HFFc6 (cell line): ENCODE measurements around the gene ATF6. TPM values are rescaled to one million over a fixed set of nuclear protein-coding genes. Genes with fewer than 3 reads are reported as not detected.

Experiments used
- DNase-seq: peaks from one replicate; pipeline ENCODE4 v3.0.0-alpha.2; 2018
- H3K27ac Mint-ChIP-seq: 2 replicates; pipeline ENCODE4 v1.8.0; 2020; ENCODE audit warnings: mild to moderate bottlenecking, mixed read lengths
- H3K27me3 Mint-ChIP-seq: 2 replicates; pipeline ENCODE4 v1.8.0; 2021; ENCODE audit warnings: mild to moderate bottlenecking, moderate library complexity, mixed read lengths; ENCODE audit not compliant: insufficient read depth
- H3K36me3 Mint-ChIP-seq: 2 replicates; pipeline ENCODE4 v1.8.0; 2021; ENCODE audit warnings: low read depth, mixed read lengths
- H3K4me1 Mint-ChIP-seq: 2 replicates; pipeline ENCODE4 v1.8.0; 2020; ENCODE audit warnings: low read depth, mixed read lengths
- H3K4me3 Mint-ChIP-seq: 2 replicates; pipeline ENCODE4 v1.8.0; 2020; ENCODE audit warnings: mild to moderate bottlenecking, moderate library complexity, mixed read lengths
- H3K9me3 Mint-ChIP-seq: 2 replicates; pipeline ENCODE4 v1.8.0; 2020; ENCODE audit warnings: mild to moderate bottlenecking, mixed read lengths
- total RNA-seq, 6 experiments: library from RNA; stranded (reverse); fragmentation: NEBNext Ultra II Directional; extraction: Animal tissue kit (Norgen Biotek cat#: 25700); gene quantifications; 2 replicates in 1 of 6; 3 replicates in 5 of 6; pipeline ENCODE4 v1.2.3, GENCODE V29; 2021
- TF ChIP-seq, protein P1 (sequence below): fragments of 200-600 bp; sonication (generic); IDR thresholded peaks from 2 replicates; pipeline ENCODE4 v1.5.0; 2021; ENCODE audit warnings: antibody characterized with exemption, mild to moderate bottlenecking

ATF6 gene
- total RNA-seq, 6 experiments from 2014 or later, result 23.7 to 29.9 (median 27.6) TPM

DNA sequence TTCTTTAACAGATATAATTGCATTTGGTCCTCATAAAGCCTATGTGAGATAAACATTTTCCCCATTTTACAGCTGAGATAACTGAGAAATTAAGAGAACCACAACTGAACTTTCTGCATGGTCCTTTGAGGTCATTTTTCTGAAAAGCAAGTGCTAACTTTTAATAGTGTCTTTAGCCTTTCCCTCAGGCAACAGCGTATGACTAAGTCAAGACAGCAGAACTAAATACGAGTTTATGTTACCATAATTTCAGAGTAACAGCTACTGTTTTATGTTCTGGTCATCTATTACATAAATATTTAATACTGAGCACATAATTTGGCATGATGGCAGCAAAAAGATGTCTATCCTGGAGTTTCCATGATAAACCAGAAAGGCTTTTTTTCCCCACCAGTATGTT, 161.9 kb downstream of the ATF6 start:
- H3K9me3 Mint-ChIP-seq, result no peaks in the 10 kb centered on the region
- peaks cover 9% of the 10 kb centered on the region; the same call in 1 of the 2 replicates for H3K36me3 Mint-ChIP-seq
- no peak overlapping the region for H3K4me3 Mint-ChIP-seq
- DNase-seq, result no peak
- peaks cover 29% of the 10 kb centered on the region for H3K4me1 Mint-ChIP-seq
- H3K27ac Mint-ChIP-seq, result no peak overlapping the region
- TF ChIP-seq, protein P1, sequence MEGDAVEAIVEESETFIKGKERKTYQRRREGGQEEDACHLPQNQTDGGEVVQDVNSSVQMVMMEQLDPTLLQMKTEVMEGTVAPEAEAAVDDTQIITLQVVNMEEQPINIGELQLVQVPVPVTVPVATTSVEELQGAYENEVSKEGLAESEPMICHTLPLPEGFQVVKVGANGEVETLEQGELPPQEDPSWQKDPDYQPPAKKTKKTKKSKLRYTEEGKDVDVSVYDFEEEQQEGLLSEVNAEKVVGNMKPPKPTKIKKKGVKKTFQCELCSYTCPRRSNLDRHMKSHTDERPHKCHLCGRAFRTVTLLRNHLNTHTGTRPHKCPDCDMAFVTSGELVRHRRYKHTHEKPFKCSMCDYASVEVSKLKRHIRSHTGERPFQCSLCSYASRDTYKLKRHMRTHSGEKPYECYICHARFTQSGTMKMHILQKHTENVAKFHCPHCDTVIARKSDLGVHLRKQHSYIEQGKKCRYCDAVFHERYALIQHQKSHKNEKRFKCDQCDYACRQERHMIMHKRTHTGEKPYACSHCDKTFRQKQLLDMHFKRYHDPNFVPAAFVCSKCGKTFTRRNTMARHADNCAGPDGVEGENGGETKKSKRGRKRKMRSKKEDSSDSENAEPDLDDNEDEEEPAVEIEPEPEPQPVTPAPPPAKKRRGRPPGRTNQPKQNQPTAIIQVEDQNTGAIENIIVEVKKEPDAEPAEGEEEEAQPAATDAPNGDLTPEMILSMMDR, result no peak
- H3K27me3 Mint-ChIP-seq, result no peaks in the 10 kb centered on the region

DNA sequence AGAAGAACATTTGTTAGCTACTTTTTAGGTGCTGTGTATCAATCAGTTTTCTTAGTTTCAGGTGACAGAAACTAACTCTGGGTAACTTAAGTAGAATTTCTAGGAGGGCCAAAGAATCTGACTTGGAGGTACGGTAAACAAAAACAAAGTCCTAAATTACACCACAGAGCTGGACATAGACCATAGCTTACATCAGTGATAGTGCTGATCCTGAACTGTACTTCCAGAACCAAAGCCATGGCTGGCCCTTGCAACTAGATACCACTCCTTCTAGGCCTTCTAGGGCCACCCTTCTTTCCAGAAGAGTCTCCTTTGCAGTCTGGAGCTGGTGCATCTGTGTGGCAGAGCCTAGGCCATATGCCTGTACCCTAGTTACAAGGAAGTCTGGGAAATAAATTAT, 163.0 kb downstream of the ATF6 start:
- Mint-ChIP-seq H3K27me3 (no peaks in the 10 kb centered on the region), H3K4me3 (no peak overlapping the region), H3K9me3 (no peaks in the 10 kb centered on the region), H3K4me1 (peaks cover 34% of the 10 kb centered on the region), H3K27ac (peak overlapping the region; percentile 76), H3K36me3 (peaks cover 11% of the 10 kb centered on the region)
- TF ChIP-seq, protein P1, result no peak
- DNase-seq, result no peak

DNA sequence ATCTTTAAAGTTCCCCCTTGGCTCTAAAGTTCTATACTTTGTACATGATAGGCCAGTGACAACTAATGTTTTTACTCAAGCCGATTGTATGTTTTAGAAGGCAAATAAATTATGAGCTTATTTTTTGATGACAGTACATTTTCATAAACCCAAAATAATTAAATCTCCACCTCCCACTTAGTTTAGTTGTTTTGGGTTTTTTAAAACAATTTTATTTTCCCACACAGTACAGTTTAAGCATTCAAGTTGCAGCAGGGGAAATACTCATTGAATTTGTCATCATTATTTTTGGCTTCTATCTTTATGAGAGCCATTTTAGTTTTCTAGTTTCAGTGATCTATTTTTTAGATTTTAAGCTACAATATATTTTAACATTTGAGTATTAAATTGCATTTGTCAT, 163.9 kb downstream of the ATF6 start:
- peak overlapping the region; percentile 31 for H3K4me3 Mint-ChIP-seq
- peak; percentile 22 for DNase-seq
- H3K36me3 Mint-ChIP-seq, result peaks cover 10% of the 10 kb centered on the region
- H3K9me3 Mint-ChIP-seq, result no peaks in the 10 kb centered on the region
- TF ChIP-seq, protein P1, result no peak
- H3K27me3 Mint-ChIP-seq, result no peaks in the 10 kb centered on the region
- H3K27ac Mint-ChIP-seq, result peak overlapping the region; percentile 76
- peaks cover 34% of the 10 kb centered on the region for H3K4me1 Mint-ChIP-seq

DNA sequence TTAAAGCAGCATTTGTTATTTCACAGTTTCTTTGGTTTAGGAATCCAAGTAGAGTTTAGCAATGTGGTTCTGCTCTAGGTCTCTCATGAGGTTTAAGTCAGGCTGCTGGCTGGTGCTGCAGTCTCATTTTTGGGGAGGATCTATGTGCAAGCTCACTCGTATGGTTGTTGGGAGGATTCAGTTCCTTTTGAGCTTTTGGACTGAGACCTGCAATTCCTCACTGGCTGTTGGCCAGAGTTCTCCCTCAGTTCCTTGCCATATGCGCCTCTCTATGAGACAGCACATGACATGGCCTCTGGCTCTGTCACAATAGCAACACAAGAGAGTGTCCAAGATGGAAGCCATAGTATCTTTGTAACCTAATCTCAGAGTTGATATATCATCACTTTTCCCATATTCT, 166.5 kb downstream of the ATF6 start:
- Mint-ChIP-seq H3K27ac (no peak overlapping the region), H3K27me3 (no peaks in the 10 kb centered on the region), H3K4me3 (no peak overlapping the region), H3K4me1 (peaks cover 34% of the 10 kb centered on the region), H3K9me3 (no peaks in the 10 kb centered on the region), H3K36me3 (peaks cover 10% of the 10 kb centered on the region)
- TF ChIP-seq, protein P1, result no peak
- DNase-seq, result no peak

DNA sequence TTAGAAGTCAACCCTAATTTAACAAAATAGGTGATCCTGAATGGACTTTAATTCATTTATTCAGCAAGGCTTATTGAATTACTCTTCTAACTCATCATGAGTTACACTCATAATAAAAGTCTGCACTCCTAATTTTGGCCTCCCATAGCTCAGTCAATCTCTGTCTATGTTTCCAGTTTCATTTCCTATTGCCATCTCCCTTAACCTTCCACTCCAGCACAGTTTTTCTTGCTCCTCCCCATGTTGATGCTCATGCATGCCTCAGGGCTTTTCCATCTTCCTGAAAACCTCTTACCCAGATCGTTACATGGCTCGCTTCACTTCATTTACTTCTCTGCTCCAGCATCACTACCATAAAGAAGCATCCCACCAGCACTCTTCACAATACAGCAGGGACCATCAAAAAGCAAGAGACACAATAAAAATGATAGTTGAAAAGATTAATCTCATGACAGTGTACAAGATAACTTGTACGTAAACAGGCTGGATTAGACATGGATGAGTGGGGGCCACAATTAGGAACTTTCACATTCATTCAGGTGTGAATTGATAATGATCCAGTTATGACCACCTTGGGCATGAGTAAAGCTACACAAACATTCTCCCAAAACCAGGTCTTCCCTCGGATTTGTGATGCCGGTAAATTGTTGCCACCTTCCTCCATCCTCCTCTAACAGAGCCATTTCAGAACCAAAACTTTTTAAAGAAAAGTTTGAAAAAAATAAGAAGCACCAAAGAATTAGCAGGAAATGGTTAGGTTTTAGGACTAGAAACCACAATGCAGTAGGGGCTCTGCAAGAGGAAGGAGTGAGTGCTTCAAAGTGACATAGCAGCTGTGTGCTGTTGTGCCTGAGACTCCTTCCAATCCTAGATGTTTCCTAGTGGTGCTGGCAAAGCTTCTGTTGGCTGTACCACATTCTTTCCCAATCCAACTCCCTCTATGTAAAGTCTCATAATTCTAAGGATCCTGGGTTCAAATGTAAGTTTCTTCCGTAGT, 167.8 kb downstream of the ATF6 start:
- Mint-ChIP-seq H3K4me3 (no peak overlapping the region), H3K27me3 (no peaks in the 10 kb centered on the region), H3K36me3 (peaks cover 10% of the 10 kb centered on the region), H3K27ac (no peak overlapping the region), H3K9me3 (no peaks in the 10 kb centered on the region), H3K4me1 (peaks cover 30% of the 10 kb centered on the region)
- TF ChIP-seq, protein P1, result no peak
- DNase-seq, result no peak
